Right kidney (tissue), 1 donor: ENCODE measurements around the gene ELN.

Experiments
- DNase-seq: peaks from one replicate; pipeline ENCODE4 v3.0.0-alpha.2; 2016

The ELN gene

GRCh38 chr7:74061840-74062539 lies 34.0 kb downstream of the ELN start:
- peak; percentile 41 for DNase-seq

GRCh38 chr7:74063223-74063641 lies 35.3 kb downstream of the ELN start:
- DNase-seq: no peak

GRCh38 chr7:74063646-74064045 lies 35.7 kb downstream of the ELN start:
- no peak for DNase-seq

GRCh38 chr7:74064696-74065095 lies 36.7 kb downstream of the ELN start:
- no peak for DNase-seq

- no peak for DNase-seq
Observed at GRCh38 chr7:74066626-74067025, 38.7 kb downstream of the ELN start.

GRCh38 chr7:74068378-74069085 lies 40.6 kb downstream of the ELN start:
- DNase-seq: no peak

GRCh38 chr7:74069086-74069541 lies 41.1 kb downstream of the ELN start:
- no peak for DNase-seq

- DNase-seq: no peak
Observed at GRCh38 chr7:74069790-74070618, 42.0 kb downstream of the ELN start.

GRCh38 chr7:74070619-74070921 lies 42.6 kb downstream of the ELN start:
- DNase-seq: no peak

- DNase-seq: no peak
Observed at GRCh38 chr7:74071121-74071520, 43.1 kb downstream of the ELN start.

- DNase-seq: no peak
Observed at GRCh38 chr7:74074770-74075169, 46.8 kb downstream of the ELN start.

GRCh38 chr7:74078461-74078860 lies 50.5 kb downstream of the ELN start:
- DNase-seq: no peak

GRCh38 chr7:74082770-74083116 lies 54.8 kb downstream of the ELN start:
- no peak for DNase-seq

GRCh38 chr7:74083117-74083876 lies 55.3 kb downstream of the ELN start, which contains the start of gene LIMK1:
Gene LIMK1 (plus strand): TSS chr7:74083804. CDS start chr7:74083991, 187 bp downstream.
- DNase-seq: peak; percentile 82

- DNase-seq: peak; percentile 63
Observed at GRCh38 chr7:74083928-74084721, 56.2 kb downstream of the ELN start.

GRCh38 chr7:74084722-74085578 lies 57.0 kb downstream of the ELN start:
- no peak for DNase-seq

- no peak for DNase-seq
Observed at GRCh38 chr7:74087791-74088453, 59.9 kb downstream of the ELN start.

- no peak for DNase-seq
Observed at GRCh38 chr7:74092321-74092963, 64.5 kb downstream of the ELN start.

- DNase-seq: no peak
Observed at GRCh38 chr7:74092964-74093471, 65.0 kb downstream of the ELN start.
